HepG2 (cell line): ENCODE results near the gene IMP3. TPM values are rescaled to one million over a fixed set of nuclear protein-coding genes. Genes with fewer than 3 reads are reported as not detected.

Experiments used
- TAF15 ChIP-seq: fragments of 200-400 bp; formaldehyde crosslinking; IDR thresholded peaks from one replicate; pipeline ENCODE4 v1.6.1; 2018; ENCODE audit warnings: mild to moderate bottlenecking, low read depth, low read length; ENCODE audit not compliant: poor library complexity, severe bottlenecking
- polyA plus RNA-seq, 8 experiments: library from polyadenylated mRNA; depleted of rRNA in 3 of 8; stranded (reverse) in 7 of 8; unstranded in 1 of 8; fragments of >200 nt; fragmentation: Illumina TruSeq in 4 of 8; extraction: Trizol in 4 of 8; gene quantifications; 2 replicates each; pipeline versions ENCODE4 v1.2.1 to v1.2.3, GENCODE V29; 2011 to 2016; ENCODE audit warnings: low read depth in 4 of 8, missing spikeins in 1 of 8, mixed read lengths in 1 of 8; ENCODE audit not compliant: insufficient read depth in 1 of 8
- total RNA-seq, 5 experiments: library from RNA; depleted of rRNA; stranded (reverse); fragments of >200 nt; fragmentation: Illumina TruSeq; extraction: Trizol; gene quantifications; 2 replicates each; pipeline ENCODE4 v1.2.3, GENCODE V29; 2016; ENCODE audit warnings: low read depth in 1 of 5
- TF ChIP-seq, protein P1 (sequence below): sonication (generic); formaldehyde crosslinking; IDR thresholded peaks from 2 replicates; pipeline ENCODE4 v1.4.0; 2020; ENCODE audit warnings: missing genetic modification reagents
- TF ChIP-seq, protein P2 (sequence below): sonication (generic); formaldehyde crosslinking; conservative IDR thresholded peaks from 2 replicates; pipeline ENCODE4 v1.5.0; 2020; ENCODE audit warnings: missing genetic modification reagents

IMP3 gene
- total and polyA plus RNA-seq, 2 of the 13 experiments (the other 11 are each of a cell fraction or from before 2014, with no cell fraction given), result 38.3 to 143 TPM

DNA sequence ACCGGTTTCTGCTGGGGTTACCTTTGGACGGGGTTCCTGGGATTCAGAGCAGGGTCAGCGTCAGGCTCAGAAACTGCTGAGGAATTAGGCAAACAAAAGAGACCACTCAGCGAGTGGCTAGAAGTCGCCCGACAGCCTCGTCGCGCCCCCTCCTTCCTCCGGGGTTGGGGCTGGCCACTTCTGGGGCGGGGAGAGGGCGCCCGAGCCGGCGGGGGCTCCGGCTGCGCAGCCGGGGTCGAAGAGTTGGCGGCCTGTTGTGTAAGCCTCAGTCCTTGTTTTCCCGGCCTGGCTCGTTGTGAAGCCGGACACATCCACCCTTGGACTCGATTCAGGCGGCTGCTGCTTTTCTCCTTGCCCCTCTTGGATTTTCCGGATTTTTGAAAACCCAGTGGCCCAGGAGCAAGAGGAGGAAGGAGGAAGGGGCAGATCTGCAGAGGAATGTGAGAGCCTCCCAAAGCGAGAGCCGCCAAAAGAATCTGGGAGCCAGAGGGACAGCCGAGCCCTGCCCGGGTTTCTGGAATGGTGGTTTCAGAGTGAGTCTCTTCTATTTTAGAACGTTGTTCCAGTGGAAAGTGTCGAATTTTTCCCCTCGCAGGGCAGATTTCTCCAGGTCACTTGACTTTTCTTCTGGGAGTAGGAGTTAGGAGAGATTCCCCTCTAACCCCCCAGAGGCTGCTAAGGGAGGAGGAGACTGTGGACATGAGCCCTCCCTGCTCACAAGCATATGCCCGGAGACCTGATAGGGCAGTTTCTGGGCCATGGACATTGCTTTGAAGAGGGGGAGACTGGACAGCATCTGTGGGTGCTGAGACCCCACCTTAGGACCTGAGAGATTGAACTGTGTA is 8.4 kb upstream of the IMP3 start (continued):
- TF ChIP-seq TAF15, result no peak
- TF ChIP-seq, protein P1, sequence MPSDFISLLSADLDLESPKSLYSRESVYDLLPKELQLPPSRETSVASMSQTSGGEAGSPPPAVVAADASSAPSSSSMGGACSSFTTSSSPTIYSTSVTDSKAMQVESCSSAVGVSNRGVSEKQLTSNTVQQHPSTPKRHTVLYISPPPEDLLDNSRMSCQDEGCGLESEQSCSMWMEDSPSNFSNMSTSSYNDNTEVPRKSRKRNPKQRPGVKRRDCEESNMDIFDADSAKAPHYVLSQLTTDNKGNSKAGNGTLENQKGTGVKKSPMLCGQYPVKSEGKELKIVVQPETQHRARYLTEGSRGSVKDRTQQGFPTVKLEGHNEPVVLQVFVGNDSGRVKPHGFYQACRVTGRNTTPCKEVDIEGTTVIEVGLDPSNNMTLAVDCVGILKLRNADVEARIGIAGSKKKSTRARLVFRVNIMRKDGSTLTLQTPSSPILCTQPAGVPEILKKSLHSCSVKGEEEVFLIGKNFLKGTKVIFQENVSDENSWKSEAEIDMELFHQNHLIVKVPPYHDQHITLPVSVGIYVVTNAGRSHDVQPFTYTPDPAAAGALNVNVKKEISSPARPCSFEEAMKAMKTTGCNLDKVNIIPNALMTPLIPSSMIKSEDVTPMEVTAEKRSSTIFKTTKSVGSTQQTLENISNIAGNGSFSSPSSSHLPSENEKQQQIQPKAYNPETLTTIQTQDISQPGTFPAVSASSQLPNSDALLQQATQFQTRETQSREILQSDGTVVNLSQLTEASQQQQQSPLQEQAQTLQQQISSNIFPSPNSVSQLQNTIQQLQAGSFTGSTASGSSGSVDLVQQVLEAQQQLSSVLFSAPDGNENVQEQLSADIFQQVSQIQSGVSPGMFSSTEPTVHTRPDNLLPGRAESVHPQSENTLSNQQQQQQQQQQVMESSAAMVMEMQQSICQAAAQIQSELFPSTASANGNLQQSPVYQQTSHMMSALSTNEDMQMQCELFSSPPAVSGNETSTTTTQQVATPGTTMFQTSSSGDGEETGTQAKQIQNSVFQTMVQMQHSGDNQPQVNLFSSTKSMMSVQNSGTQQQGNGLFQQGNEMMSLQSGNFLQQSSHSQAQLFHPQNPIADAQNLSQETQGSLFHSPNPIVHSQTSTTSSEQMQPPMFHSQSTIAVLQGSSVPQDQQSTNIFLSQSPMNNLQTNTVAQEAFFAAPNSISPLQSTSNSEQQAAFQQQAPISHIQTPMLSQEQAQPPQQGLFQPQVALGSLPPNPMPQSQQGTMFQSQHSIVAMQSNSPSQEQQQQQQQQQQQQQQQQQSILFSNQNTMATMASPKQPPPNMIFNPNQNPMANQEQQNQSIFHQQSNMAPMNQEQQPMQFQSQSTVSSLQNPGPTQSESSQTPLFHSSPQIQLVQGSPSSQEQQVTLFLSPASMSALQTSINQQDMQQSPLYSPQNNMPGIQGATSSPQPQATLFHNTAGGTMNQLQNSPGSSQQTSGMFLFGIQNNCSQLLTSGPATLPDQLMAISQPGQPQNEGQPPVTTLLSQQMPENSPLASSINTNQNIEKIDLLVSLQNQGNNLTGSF (CRISPR knock-in tag), result no peak
- TF ChIP-seq, protein P2, sequence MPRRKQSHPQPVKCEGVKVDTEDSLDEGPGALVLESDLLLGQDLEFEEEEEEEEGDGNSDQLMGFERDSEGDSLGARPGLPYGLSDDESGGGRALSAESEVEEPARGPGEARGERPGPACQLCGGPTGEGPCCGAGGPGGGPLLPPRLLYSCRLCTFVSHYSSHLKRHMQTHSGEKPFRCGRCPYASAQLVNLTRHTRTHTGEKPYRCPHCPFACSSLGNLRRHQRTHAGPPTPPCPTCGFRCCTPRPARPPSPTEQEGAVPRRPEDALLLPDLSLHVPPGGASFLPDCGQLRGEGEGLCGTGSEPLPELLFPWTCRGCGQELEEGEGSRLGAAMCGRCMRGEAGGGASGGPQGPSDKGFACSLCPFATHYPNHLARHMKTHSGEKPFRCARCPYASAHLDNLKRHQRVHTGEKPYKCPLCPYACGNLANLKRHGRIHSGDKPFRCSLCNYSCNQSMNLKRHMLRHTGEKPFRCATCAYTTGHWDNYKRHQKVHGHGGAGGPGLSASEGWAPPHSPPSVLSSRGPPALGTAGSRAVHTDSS (CRISPR knock-in tag), result no peak
